GM21723 (cell line): Measurements from ENCODE around the gene CUX1.
"Not testable (repeated sequence)": the region's sequence is repeated elsewhere in the genome, so short reads cannot be mapped to it uniquely, and the experiment has no call there.

Experiments
- ATAC-seq: cut with Tn5 transposase; IDR thresholded peaks from one replicate; pipeline ENCODE4 v1.9.1; 2021; ENCODE audit warnings: mild to moderate bottlenecking, moderate library complexity; ENCODE audit not compliant: unreplicated experiment

Gene CUX1

GRCh38 chr7:102292813-102293798, 475.7 kb downstream of the CUX1 start:
- ATAC-seq, result no peak

GRCh38 chr7:102294589-102294988, 477.2 kb downstream of the CUX1 start:
- no peak for ATAC-seq

GRCh38 chr7:102295346-102296178, 478.1 kb downstream of the CUX1 start:
- no peak for ATAC-seq

GRCh38 chr7:102296179-102296438, 478.7 kb downstream of the CUX1 start:
- no peak for ATAC-seq

- ATAC-seq, result no peak
Measured at GRCh38 chr7:102296514-102296913, 479.1 kb downstream of the CUX1 start.

GRCh38 chr7:102297487-102298218, 480.2 kb downstream of the CUX1 start:
- no peak for ATAC-seq

- ATAC-seq, result no peak
Measured at GRCh38 chr7:102300643-102301221, 483.3 kb downstream of the CUX1 start.

GRCh38 chr7:102301367-102301766, 483.9 kb downstream of the CUX1 start:
- ATAC-seq, result not testable (repeated sequence)

- ATAC-seq, result no peak
Measured at GRCh38 chr7:102302025-102302424, 484.6 kb downstream of the CUX1 start.

- ATAC-seq, result no peak
Measured at GRCh38 chr7:102303669-102304422, 486.4 kb downstream of the CUX1 start.

GRCh38 chr7:102304668-102305067, 487.2 kb downstream of the CUX1 start:
- no peak for ATAC-seq

GRCh38 chr7:102305414-102306268, 488.2 kb downstream of the CUX1 start:
- ATAC-seq, result peak; percentile 48

- ATAC-seq, result peak; percentile 75
Measured at GRCh38 chr7:102306916-102307677, 489.7 kb downstream of the CUX1 start.

GRCh38 chr7:102310414-102310815, 493.0 kb downstream of the CUX1 start:
- no peak for ATAC-seq

GRCh38 chr7:102312317-102312716, 494.9 kb downstream of the CUX1 start:
- no peak for ATAC-seq

- ATAC-seq, result no peak
Measured at GRCh38 chr7:102313997-102314780, 496.8 kb downstream of the CUX1 start.

GRCh38 chr7:102317231-102318059, 500.0 kb downstream of the CUX1 start:
- ATAC-seq, result no peak
